Astrocyte (in vitro differentiated cells and primary cell): Measurements from ENCODE around the gene PPIF.

ENCODE experiments used
- EZH2 ChIP-seq: IDR thresholded peaks from 2 replicates; pipeline ENCODE4 v1.6.1; 2012; ENCODE audit warnings: mild to moderate bottlenecking, low read length, inconsistent platforms; ENCODE audit not compliant: insufficient read depth
- TF ChIP-seq, protein P1 (sequence below): IDR thresholded peaks from 2 replicates; pipeline ENCODE4 v1.5.1; 2011; ENCODE audit warnings: low read depth, mild to moderate bottlenecking, inconsistent platforms, low read length, moderate library complexity; ENCODE audit not compliant: insufficient read depth

- TF ChIP-seq, protein P1, sequence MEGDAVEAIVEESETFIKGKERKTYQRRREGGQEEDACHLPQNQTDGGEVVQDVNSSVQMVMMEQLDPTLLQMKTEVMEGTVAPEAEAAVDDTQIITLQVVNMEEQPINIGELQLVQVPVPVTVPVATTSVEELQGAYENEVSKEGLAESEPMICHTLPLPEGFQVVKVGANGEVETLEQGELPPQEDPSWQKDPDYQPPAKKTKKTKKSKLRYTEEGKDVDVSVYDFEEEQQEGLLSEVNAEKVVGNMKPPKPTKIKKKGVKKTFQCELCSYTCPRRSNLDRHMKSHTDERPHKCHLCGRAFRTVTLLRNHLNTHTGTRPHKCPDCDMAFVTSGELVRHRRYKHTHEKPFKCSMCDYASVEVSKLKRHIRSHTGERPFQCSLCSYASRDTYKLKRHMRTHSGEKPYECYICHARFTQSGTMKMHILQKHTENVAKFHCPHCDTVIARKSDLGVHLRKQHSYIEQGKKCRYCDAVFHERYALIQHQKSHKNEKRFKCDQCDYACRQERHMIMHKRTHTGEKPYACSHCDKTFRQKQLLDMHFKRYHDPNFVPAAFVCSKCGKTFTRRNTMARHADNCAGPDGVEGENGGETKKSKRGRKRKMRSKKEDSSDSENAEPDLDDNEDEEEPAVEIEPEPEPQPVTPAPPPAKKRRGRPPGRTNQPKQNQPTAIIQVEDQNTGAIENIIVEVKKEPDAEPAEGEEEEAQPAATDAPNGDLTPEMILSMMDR = no peak
- no peak for TF ChIP-seq EZH2
Observed at GRCh38 chr10:79376751-79377556, 29.7 kb downstream of the PPIF start.
